CD8-positive, alpha-beta memory T cell (primary cell): ENCODE data around the gene ARHGEF25. TPM values are rescaled to one million over a fixed set of nuclear protein-coding genes. Genes with fewer than 3 reads are reported as not detected.

ENCODE experiments used
- CTCF ChIA-PET: fragments of 350-600 bp; sonication (Branson Sonifier 250); formaldehyde crosslinking; loops from one replicate; lab custom pipeline; 2021; ENCODE audit warnings: antibody characterized with exemption; lab: Charles Lee
- POLR2A ChIA-PET: fragments of 350-600 bp; sonication (Branson Sonifier 250); formaldehyde crosslinking; loops from one replicate; lab custom pipeline; 2021; ENCODE audit warnings: antibody characterized with exemption; lab: Charles Lee
- DNase-seq, 5 donors: peaks; one replicate each; pipeline versions ENCODE4 v3.0.0 to v3.0.0-alpha.2; 2020 to 2022; ENCODE audit warnings: mixed read lengths in 1 of 5
- H3K27ac ChIP-seq: one replicate; pipeline ENCODE4 v1.7.0; 2013; ENCODE audit warnings: low read depth, mild to moderate bottlenecking, low read length, moderate library complexity
- H3K27me3 ChIP-seq: 2 replicates; pipeline ENCODE4 v1.7.0; 2013; ENCODE audit warnings: low read length, mild to moderate bottlenecking; ENCODE audit not compliant: insufficient read depth, poor library complexity, severe bottlenecking
- H3K36me3 ChIP-seq: 2 replicates; pipeline ENCODE4 v1.7.0; 2013; ENCODE audit warnings: mild to moderate bottlenecking, low read length, moderate library complexity; ENCODE audit not compliant: insufficient read depth
- H3K4me1 ChIP-seq: 2 replicates; pipeline ENCODE4 v1.7.0; 2013; ENCODE audit warnings: mild to moderate bottlenecking, low read length, moderate library complexity; ENCODE audit not compliant: insufficient read depth
- H3K4me3 ChIP-seq: 2 replicates; pipeline ENCODE4 v1.7.0; 2013; ENCODE audit warnings: mild to moderate bottlenecking, low read length
- H3K9me3 ChIP-seq: 2 replicates; pipeline ENCODE4 v1.7.0; 2013; ENCODE audit warnings: mild to moderate bottlenecking, low read length
- H3K27ac Mint-ChIP-seq, 8 donors: one replicate each; pipeline ENCODE4 v1.8.0; 2020 to 2021; ENCODE audit warnings: mixed read lengths in 8 of 8, mild to moderate bottlenecking in 6 of 8, inconsistent platforms in 3 of 8, moderate library complexity in 3 of 8
- H3K27me3 Mint-ChIP-seq, 2 donors: one replicate each; pipeline ENCODE4 v1.8.0; 2020 to 2021; ENCODE audit warnings: mixed read lengths in 2 of 2, mild to moderate bottlenecking in 1 of 2, moderate library complexity in 1 of 2
- H3K36me3 Mint-ChIP-seq, 3 donors: one replicate each; pipeline ENCODE4 v1.8.0; 2020 to 2021; ENCODE audit warnings: mixed read lengths in 3 of 3, inconsistent platforms in 1 of 3, mild to moderate bottlenecking in 1 of 3
- H3K4me1 Mint-ChIP-seq, 3 donors: one replicate each; pipeline ENCODE4 v1.8.0; 2020 to 2021; ENCODE audit warnings: mixed read lengths in 3 of 3, inconsistent platforms in 1 of 3, mild to moderate bottlenecking in 1 of 3
- H3K4me3 Mint-ChIP-seq, 7 donors: one replicate each; pipeline ENCODE4 v1.8.0; 2020 to 2021; ENCODE audit warnings: mixed read lengths in 7 of 7, mild to moderate bottlenecking in 6 of 7, moderate library complexity in 4 of 7, inconsistent platforms in 2 of 7
- H3K9me3 Mint-ChIP-seq, 5 donors: one replicate each; pipeline ENCODE4 v1.8.0; 2020 to 2022; ENCODE audit warnings: mixed read lengths in 5 of 5, mild to moderate bottlenecking in 3 of 5, moderate library complexity in 2 of 5, inconsistent platforms in 1 of 5
- polyA plus RNA-seq: library from polyadenylated mRNA; unstranded; fragments of 300-500 nt; fragmentation: Illumina TruSeq; gene quantifications from one replicate; pipeline ENCODE4 v1.2.3, GENCODE V29; 2021
- total RNA-seq, 2 experiments: library from RNA; stranded (reverse); gene quantifications; one replicate each; pipeline ENCODE4 v1.2.3, GENCODE V29; 2021

The ARHGEF25 gene
- total and polyA plus RNA-seq, 3 experiments from 2014 or later, result 1.4 to 1.9 TPM; not detected in 1

DNA sequence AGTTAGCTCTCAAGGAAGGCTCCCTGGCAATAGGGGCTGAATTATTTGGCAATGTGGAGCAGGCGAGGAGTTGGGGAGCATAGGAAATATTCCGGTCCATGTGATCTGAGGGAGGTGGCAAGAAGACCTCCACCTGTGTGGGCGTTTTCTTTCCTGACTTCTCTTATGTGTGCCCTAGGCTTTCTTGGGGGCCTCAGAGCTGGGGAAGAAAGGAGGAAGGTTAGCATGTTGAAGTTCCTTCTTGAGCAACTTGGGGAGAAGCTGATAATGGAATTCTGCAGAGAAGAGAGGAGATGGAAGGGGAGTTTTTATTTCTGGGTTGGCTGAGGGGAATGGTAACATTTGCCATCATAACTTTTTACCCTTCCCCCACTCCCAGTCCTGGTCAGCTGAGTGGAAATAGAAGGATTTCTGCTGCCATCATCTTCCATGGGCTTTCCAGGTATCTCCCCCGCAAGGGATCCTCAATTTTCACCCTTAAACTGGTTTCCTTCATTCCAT is 5.4 kb upstream of the ARHGEF25 start:
- Mint-ChIP-seq H3K4me3 (peak overlapping the region; percentile 73 to 90 (median 88)), H3K4me1 (peaks cover 36 to 49% (median 44%) of the 10 kb centered on the region in 3 donors), H3K27me3 (peaks cover 3 to 4% of the 10 kb centered on the region in 2 donors), H3K36me3 (peaks cover 0 to 37% (median 18%) of the 10 kb centered on the region in 3 donors), H3K9me3 (no peaks in the 10 kb centered on the region), H3K27ac (peak overlapping the region in 5 of 8 donors; percentile 34 to 96 (median 88))
- no peak overlapping the region for H3K27ac ChIP-seq
- no peaks in the 10 kb centered on the region for H3K27me3 ChIP-seq
- H3K9me3 ChIP-seq, result no peaks in the 10 kb centered on the region
- no peak for DNase-seq
- POLR2A ChIA-PET, result interaction anchor here (0.6 kb wide), 1 partner anchor 27 kb away, joined by 3 read pairs; the partner anchor contains the start of gene B4GALNT1
- CTCF ChIA-PET, result interaction anchor here (0.6 to 3.0 kb wide), 4 partner anchors 13 to 165 kb away, joined by 3 to 12 read pairs (median 4); no protein-coding TSS in a partner anchor
- peaks cover 10% of the 10 kb centered on the region for H3K36me3 ChIP-seq
- peaks cover 36% of the 10 kb centered on the region for H3K4me1 ChIP-seq
- no peak overlapping the region for H3K4me3 ChIP-seq

DNA sequence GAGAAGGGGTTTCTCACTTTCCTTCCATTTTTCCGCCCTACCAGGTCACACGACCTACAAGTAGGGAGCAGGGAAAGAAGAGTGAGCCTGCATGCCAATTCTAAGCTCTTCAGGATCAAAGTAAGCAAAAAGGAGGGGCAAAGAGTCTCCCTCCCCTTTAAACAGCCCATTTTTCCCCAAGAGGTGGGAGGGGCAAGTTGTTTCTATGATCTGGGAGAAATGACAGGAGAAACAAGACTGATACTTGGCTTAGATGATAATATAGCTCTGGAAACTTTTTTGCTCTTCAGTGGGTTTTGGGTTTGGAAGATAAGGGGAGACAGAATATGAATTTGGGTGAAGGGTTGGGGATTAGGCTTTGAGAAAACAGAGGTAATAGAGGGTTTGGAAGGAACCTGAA is 4.8 kb upstream of the ARHGEF25 start:
- ChIA-PET CTCF (interaction anchor here (0.6 to 3.0 kb wide), 4 partner anchors 13 to 165 kb away, joined by 3 to 12 read pairs (median 3); no protein-coding TSS in a partner anchor), POLR2A (interaction anchor here (0.6 kb wide), 1 partner anchor 26 kb away, joined by 3 read pairs; the partner anchor contains the start of gene B4GALNT1)
- Histone ChIP-seq H3K4me3 (no peak overlapping the region), H3K4me1 (peaks cover 39% of the 10 kb centered on the region), H3K36me3 (peaks cover 4% of the 10 kb centered on the region), H3K9me3 (no peaks in the 10 kb centered on the region), H3K27ac (no peak overlapping the region), H3K27me3 (no peaks in the 10 kb centered on the region)
- Mint-ChIP-seq H3K36me3 (peaks cover 0 to 32% (median 13%) of the 10 kb centered on the region in 3 donors), H3K27me3 (peaks cover 4% of the 10 kb centered on the region in 2 donors), H3K9me3 (no peaks in the 10 kb centered on the region), H3K27ac (peak overlapping the region in 5 of 8 donors; percentile 11 to 83 (median 55)), H3K4me3 (peak overlapping the region in 6 of 7 donors; percentile 44 to 90 (median 86)), H3K4me1 (peaks cover 36 to 51% (median 44%) of the 10 kb centered on the region in 3 donors)
- DNase-seq, result no peak

GRCh38 chr12:57606821-57607220 is 4.4 kb upstream of the ARHGEF25 start:
- H3K36me3 ChIP-seq, result peaks cover under 1% of the 10 kb centered on the region
- H3K9me3 ChIP-seq, result no peaks in the 10 kb centered on the region
- POLR2A ChIA-PET, result no interaction called here
- no peak overlapping the region for H3K4me3 ChIP-seq
- no peak for DNase-seq
- H3K4me1 ChIP-seq, result peaks cover 39% of the 10 kb centered on the region
- H3K27me3 Mint-ChIP-seq, result peaks cover 4% of the 10 kb centered on the region in 2 donors
- peak overlapping the region in 4 of 7 donors; percentile 6 to 90 (median 60) for H3K4me3 Mint-ChIP-seq
- no peaks in the 10 kb centered on the region for H3K9me3 Mint-ChIP-seq
- H3K27me3 ChIP-seq, result no peaks in the 10 kb centered on the region
- H3K27ac Mint-ChIP-seq, result peak overlapping the region in 1 of 8 donors; percentile 15
- CTCF ChIA-PET, result interaction anchor here (1.1 to 3.0 kb wide), 3 partner anchors 14 to 27 kb away, joined by 3 to 12 read pairs (median 3); no protein-coding TSS in a partner anchor
- H3K36me3 Mint-ChIP-seq, result peaks cover 0 to 28% (median 10%) of the 10 kb centered on the region in 3 donors
- H3K27ac ChIP-seq, result no peak overlapping the region
- H3K4me1 Mint-ChIP-seq, result peaks cover 36 to 53% (median 44%) of the 10 kb centered on the region in 3 donors

- Mint-ChIP-seq H3K27ac (peak overlapping the region in 4 of 8 donors; percentile 1 to 64 (median 40)), H3K9me3 (no peaks in the 10 kb centered on the region), H3K27me3 (peaks cover 4 to 17% of the 10 kb centered on the region in 2 donors), H3K36me3 (peaks cover 0 to 18% (median 6%) of the 10 kb centered on the region in 3 donors), H3K4me1 (peaks cover 30 to 49% (median 36%) of the 10 kb centered on the region in 3 donors), H3K4me3 (peak overlapping the region in 1 of 7 donors; percentile 69)
- H3K9me3 ChIP-seq, result no peaks in the 10 kb centered on the region
- POLR2A ChIA-PET, result no interaction called here
- no peak overlapping the region for H3K27ac ChIP-seq
- H3K36me3 ChIP-seq, result no peaks in the 10 kb centered on the region
- no peak overlapping the region for H3K4me3 ChIP-seq
- no peak for DNase-seq
- peaks cover 35% of the 10 kb centered on the region for H3K4me1 ChIP-seq
- H3K27me3 ChIP-seq, result peaks cover 4% of the 10 kb centered on the region
- CTCF ChIA-PET, result interaction anchor here (0.7 to 3.0 kb wide), 5 partner anchors 24 to 331 kb away, joined by 3 to 12 read pairs (median 3); no protein-coding TSS in a partner anchor
Measured at GRCh38 chr12:57607958-57608663, 3.1 kb upstream of the ARHGEF25 start.

DNA sequence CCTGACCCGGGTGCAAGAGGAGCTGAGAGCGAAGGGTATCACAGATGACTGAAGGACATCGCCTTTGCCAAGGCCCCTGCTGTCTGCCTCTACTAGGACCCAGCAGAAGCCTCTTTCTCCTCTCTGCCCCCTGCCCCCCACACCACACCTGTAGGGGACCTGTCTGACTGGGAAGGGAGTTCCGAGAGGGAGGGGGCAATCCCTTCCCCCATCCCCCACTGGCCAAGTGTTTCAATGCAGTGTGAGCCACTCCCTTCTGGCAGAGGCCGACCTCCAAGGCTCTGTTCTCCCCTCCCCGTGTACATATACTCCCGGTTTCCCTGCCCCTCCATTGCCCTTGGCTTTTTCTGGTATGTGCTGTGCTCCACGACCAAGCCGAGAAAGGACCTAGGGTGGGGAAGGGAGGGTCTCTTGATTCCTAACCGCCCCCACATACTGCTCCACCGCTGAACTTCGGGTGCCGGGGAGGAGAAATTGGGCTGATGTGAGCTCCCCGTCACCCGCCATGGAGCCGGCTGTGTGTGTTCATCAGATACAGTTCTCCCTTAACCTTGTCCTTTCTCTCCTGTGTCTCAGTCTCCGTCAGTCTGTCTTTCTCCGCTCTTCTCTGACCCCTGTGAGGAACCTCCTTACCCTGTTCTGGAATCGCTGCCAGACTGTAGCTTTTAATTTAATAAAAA is 2.0 kb upstream of the ARHGEF25 start:
- CTCF ChIA-PET, result interaction anchor here (1.4 kb wide), 1 partner anchor 25 kb away, joined by 7 read pairs; no protein-coding TSS in a partner anchor
- H3K9me3 Mint-ChIP-seq, result no peaks in the 10 kb centered on the region
- Histone ChIP-seq H3K4me1 (peaks cover 23% of the 10 kb centered on the region), H3K36me3 (no peaks in the 10 kb centered on the region), H3K27me3 (peaks cover 4% of the 10 kb centered on the region), H3K9me3 (no peaks in the 10 kb centered on the region), H3K4me3 (no peak overlapping the region), H3K27ac (no peak overlapping the region)
- DNase-seq, result no peak
- H3K4me3 Mint-ChIP-seq, result peak overlapping the region in 1 of 7 donors; percentile 69
- POLR2A ChIA-PET, result interaction anchor here (2.3 kb wide), 1 partner anchor 18 kb away, joined by 6 read pairs; the partner anchor contains the start of gene PIP4K2C
- peaks cover 19 to 37% (median 25%) of the 10 kb centered on the region in 3 donors for H3K4me1 Mint-ChIP-seq
- H3K27ac Mint-ChIP-seq, result no peak overlapping the region
- peaks cover 0 to 18% (median 6%) of the 10 kb centered on the region in 3 donors for H3K36me3 Mint-ChIP-seq
- peaks cover 4 to 21% of the 10 kb centered on the region in 2 donors for H3K27me3 Mint-ChIP-seq

DNA sequence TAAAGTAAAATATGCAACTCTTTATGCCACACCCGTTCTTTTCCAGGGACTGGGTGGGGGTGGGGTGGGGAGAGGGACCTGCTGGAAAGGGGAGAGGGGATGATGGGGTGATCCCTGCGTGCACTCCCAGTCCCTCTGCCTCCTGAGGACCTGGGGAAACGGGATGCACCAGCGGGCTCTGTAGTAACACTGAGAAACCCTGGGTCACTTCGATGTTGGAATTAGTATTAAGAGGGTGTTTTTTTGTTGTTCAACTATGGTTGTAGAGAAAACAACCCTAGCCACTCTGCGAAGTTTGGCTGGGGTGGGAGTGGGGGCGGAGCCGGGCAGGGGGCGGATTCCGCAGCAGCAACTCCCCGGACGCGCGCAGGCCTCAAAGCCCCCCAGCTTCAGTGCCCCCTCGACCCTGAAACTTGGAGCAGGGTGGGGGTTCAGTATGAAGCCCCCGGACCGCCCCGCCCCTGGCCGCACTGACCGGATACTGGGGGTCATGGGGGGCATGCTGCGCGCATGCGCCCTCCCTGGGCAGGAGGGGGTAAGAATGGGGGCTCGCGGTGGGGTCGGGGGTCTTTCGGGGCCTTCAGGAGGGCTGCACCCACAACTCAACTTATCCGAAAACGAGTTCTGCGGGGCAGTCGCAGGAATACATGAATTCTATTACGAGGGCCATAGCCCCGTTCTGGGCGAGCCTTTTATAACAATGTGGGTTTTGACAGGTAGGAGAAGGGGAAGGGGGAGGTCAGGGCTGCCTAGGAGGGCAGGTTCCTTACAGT is 1.3 kb upstream of the ARHGEF25 start:
- H3K4me3 Mint-ChIP-seq, result peak overlapping the region; percentile 60 to 88 (median 78)
- peaks cover 16 to 31% (median 24%) of the 10 kb centered on the region in 3 donors for H3K4me1 Mint-ChIP-seq
- no peaks in the 10 kb centered on the region for H3K9me3 Mint-ChIP-seq
- Histone ChIP-seq H3K9me3 (no peaks in the 10 kb centered on the region), H3K4me3 (no peak overlapping the region), H3K27ac (no peak overlapping the region), H3K27me3 (peaks cover 4% of the 10 kb centered on the region), H3K4me1 (peaks cover 19% of the 10 kb centered on the region), H3K36me3 (no peaks in the 10 kb centered on the region)
- POLR2A ChIA-PET, result interaction anchor here (2.3 kb wide), 1 partner anchor 19 kb away, joined by 6 read pairs; the partner anchor contains the start of gene PIP4K2C
- peak overlapping the region in 2 of 8 donors; percentile 31 to 82 for H3K27ac Mint-ChIP-seq
- DNase-seq, result no peak
- peaks cover 0 to 18% (median 6%) of the 10 kb centered on the region in 3 donors for H3K36me3 Mint-ChIP-seq
- CTCF ChIA-PET, result interaction anchor here (1.4 to 1.5 kb wide), 2 partner anchors 11 to 26 kb away, joined by 3 to 7 read pairs; no protein-coding TSS in a partner anchor
- peaks cover 6 to 24% of the 10 kb centered on the region in 2 donors for H3K27me3 Mint-ChIP-seq
